Inferior parietal cortex (tissue), 1 donor: ENCODE data around the gene LRRC37A2.
"Not testable (repeated sequence)": the region's sequence is repeated elsewhere in the genome, so short reads cannot be mapped to it uniquely, and the experiment has no call there.

ENCODE experiments used
- DNase-seq: peaks from one replicate; pipeline ENCODE4 v3.0.0-alpha.2; 2016; ENCODE audit errors: extremely low spot score

LRRC37A2 gene

DNA sequence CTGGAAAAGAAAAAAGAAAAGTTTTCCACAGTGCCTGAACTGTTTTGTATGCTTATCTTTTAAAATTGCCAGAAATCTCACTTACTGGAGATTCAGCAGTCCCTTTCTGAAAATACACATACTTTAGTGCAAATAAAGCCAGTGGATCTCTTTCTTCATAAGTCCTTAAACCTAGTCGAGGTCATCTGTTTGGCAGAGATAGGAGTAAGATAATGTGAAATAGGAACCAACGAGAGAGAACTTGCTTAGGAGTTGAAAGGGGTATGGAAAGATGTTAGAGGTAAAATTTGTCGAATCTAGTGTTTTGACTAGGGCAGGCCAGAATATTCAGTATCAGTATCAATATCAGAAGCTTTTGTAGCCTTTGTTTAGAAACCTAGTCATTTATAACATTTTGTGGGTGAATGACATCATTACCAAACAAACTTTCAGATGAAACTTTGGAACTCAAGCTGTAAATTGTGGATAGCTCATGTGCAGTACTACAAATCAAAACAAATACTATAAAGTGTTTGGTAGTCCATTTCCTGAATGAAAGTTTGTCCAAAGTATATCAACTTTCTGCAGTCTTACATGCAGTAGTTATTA is 86.2 kb downstream of the LRRC37A2 start:
- not testable (repeated sequence) for DNase-seq

DNA sequence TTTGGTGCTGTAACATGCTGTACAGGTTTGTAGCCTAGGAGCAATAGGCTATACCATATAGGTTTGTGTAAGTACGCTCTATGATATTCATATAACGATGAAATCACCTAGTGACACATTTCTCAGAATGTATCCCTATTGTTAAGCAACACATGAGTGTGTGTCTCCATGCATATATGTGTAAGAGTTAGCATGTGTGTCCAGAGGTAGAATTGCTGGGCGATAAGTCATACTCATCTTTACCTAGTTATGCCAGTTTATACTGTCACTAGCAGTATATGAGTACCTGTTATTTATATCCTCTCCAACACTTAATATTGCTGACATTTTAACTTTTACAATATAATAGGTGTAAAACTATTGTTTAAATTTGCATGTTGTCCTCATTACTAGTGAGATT is 88.5 kb downstream of the LRRC37A2 start:
- not testable (repeated sequence) for DNase-seq

DNA sequence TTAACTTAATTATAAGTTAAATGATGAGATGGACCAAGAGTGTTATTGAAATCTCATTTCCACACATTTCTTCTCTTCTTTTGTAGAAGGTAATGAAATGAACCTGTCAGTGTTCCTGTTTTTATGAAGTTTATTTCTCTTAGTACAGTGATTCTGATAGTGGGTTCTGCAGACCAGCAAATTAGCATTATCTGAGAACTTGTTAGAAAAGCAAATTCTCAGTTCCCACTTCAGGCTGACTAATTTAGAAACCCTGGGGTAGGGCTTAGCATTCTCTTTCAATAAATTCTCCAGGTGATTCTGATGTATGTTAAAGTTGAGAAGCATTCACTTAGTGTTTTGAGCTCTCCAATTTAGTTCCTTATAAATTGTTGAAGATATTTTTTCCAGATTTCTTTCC is 90.9 kb downstream of the LRRC37A2 start:
- DNase-seq, result not testable (repeated sequence)
